Gastrocnemius medialis (tissue), 4 donors: ENCODE data around the gene ERI3. TPM values are rescaled to one million over a fixed set of nuclear protein-coding genes. Genes with fewer than 3 reads are reported as not detected.
A peak's percentile ranks its signal among the peaks of the same experiment; 100 is the strongest.

Source experiments
- ATAC-seq, 2 donors: fragments of 150-250 bp; one replicate each; pipeline ENCODE4 v1.9.1; 2016
- DNase-seq, 2 donors: peaks; one replicate each; pipeline ENCODE4 v3.0.0-alpha.2; 2019
- H3K27ac ChIP-seq, 4 donors: fragments of 200-600 bp; sonication (generic); 1 replicate in 1 of 4; 2 replicates in 3 of 4; pipeline ENCODE4 v1.5.1; 2016 to 2018; ENCODE audit warnings: mild to moderate bottlenecking in 2 of 4, moderate library complexity in 1 of 4
- H3K27me3 ChIP-seq, 3 donors: fragments of 200-600 bp; sonication (generic) in 2 of 3; 1 replicate in 1 of 3; 2 replicates in 2 of 3; pipeline versions ENCODE4 v1.5.1 to v1.6.0; 2016 to 2019; ENCODE audit warnings: mild to moderate bottlenecking in 1 of 3, moderate library complexity in 1 of 3
- H3K36me3 ChIP-seq, 2 donors: fragments of 200-600 bp; sonication (generic) in 1 of 2; one replicate each; pipeline ENCODE4 v1.5.1; 2017 to 2018
- H3K4me1 ChIP-seq, 2 donors: fragments of 200-600 bp; sonication (generic) in 1 of 2; one replicate each; pipeline ENCODE4 v1.5.1; 2016 to 2017; ENCODE audit warnings: mild to moderate bottlenecking in 2 of 2
- H3K4me3 ChIP-seq, 4 donors: fragments of 200-600 bp; sonication (generic) in 3 of 4; 1 replicate in 1 of 4; 2 replicates in 3 of 4; pipeline ENCODE4 v1.5.1; 2016 to 2019; ENCODE audit warnings: mild to moderate bottlenecking in 2 of 4
- H3K9me3 ChIP-seq, 3 donors: fragments of 200-600 bp; sonication (generic) in 2 of 3; 1 replicate in 1 of 3; 2 replicates in 2 of 3; pipeline ENCODE4 v1.5.1; 2016 to 2019
- POLR2A ChIP-seq, 2 donors: fragments of 450-650 bp; IDR thresholded peaks; one replicate each; pipeline ENCODE4 v1.6.1; 2017; ENCODE audit warnings: antibody characterized with exemption in 2 of 2, mild to moderate bottlenecking in 2 of 2, moderate library complexity in 2 of 2
- in situ Hi-C, 4 donors: fragments of 200-750 bp; cut with MboI; loops; one replicate each; pipeline versions ENCODE4 v1.15.0 to v1.8.0; 2017; ENCODE audit warnings: low sequenced_read_pairs in 4 of 4
- intact Hi-C: fragments of 100-400 bp; cut with DNase I; formaldehyde crosslinking; loops from one replicate; pipeline ENCODE4 v1.15.1; 2023; ENCODE audit warnings: low total_unique reads
- total RNA-seq, 4 donors: library from RNA; depleted of rRNA; stranded (reverse); fragments of >200 nt; gene quantifications; one replicate each; pipeline versions ENCODE4 v1.1.0 to v1.2.3, GENCODE V29; 2016
- TF ChIP-seq, protein P1 (sequence below), 5 experiments: fragments of 450-650 bp in 3 of 5; fragments of 200-600 bp in 2 of 5; sonication (generic) in 2 of 5; IDR thresholded peaks in 4 of 5; conservative IDR thresholded peaks in 1 of 5; 1 replicate in 4 of 5; 2 replicates in 1 of 5; pipeline ENCODE4 v1.5.1; 2016 to 2019; ENCODE audit warnings: antibody characterized with exemption in 5 of 5, mild to moderate bottlenecking in 3 of 5, moderate library complexity in 3 of 5

ERI3 gene
- total RNA-seq, 4 donors from 2014 or later = 53.8 to 101 (median 79.8) TPM

DNA sequence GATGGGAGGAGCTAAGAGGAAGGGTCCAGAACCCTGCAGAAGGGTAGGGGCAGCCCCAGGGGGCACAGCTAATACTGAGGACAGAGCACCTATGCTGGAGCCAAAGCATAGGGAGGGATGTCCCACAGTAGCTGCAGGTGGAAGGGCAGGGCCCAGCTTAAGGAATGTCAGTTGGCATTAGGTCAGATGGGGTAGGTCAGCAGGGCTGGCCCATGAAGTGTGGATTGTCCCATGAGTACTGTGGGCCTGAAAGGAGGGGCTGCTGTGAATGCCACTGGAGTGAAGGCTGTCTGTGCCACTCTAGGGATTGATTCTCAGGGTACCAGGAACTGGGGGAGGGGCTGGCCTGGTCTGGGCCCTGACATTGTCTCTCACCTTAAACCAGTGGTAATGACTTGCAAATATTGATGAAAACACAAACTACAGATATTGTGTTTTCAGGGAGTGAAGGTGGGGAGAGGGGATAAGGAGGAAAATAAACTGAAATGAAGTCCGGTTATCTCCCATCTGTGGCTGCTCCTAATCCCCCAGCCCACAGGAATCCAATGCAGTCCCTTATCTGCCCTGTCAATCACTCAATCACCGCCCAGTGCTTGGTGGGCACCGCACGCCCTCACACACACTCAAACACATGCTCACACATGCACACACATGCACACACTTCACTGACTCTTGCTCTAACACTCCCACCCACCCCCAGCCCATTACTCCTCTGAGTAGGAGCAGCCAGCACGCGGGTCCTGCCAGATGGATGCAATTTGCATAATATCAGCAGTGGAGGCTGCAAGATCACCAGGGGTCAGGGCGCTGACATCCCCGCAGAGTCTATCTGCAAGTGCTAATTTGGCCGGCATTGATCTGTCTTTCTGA lies 114.0 kb downstream of the ERI3 start:
- no peaks in the 10 kb centered on the region for H3K27me3 ChIP-seq
- in situ Hi-C loops = no loop called here
- DNase-seq (no peak), ATAC-seq (peak in 1 of 2 donors; percentile 18)
- no peaks in the 10 kb centered on the region for H3K36me3 ChIP-seq
- no peaks in the 10 kb centered on the region for H3K9me3 ChIP-seq
- H3K4me1 ChIP-seq = peaks cover 9 to 18% of the 10 kb centered on the region in 2 donors
- H3K4me3 ChIP-seq = no peak overlapping the region
- TF ChIP-seq, protein P1, sequence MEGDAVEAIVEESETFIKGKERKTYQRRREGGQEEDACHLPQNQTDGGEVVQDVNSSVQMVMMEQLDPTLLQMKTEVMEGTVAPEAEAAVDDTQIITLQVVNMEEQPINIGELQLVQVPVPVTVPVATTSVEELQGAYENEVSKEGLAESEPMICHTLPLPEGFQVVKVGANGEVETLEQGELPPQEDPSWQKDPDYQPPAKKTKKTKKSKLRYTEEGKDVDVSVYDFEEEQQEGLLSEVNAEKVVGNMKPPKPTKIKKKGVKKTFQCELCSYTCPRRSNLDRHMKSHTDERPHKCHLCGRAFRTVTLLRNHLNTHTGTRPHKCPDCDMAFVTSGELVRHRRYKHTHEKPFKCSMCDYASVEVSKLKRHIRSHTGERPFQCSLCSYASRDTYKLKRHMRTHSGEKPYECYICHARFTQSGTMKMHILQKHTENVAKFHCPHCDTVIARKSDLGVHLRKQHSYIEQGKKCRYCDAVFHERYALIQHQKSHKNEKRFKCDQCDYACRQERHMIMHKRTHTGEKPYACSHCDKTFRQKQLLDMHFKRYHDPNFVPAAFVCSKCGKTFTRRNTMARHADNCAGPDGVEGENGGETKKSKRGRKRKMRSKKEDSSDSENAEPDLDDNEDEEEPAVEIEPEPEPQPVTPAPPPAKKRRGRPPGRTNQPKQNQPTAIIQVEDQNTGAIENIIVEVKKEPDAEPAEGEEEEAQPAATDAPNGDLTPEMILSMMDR (IDR thresholded peaks at IDR 0.05 in 4 of 5, conservative IDR thresholded peaks at IDR 0.05 in 1 of 5) = no peak
- no peak for TF ChIP-seq POLR2A (IDR thresholded peaks at IDR 0.05)
- intact Hi-C loops = no loop called here
- peak overlapping the region; percentile 58 to 84 (median 62) for H3K27ac ChIP-seq

DNA sequence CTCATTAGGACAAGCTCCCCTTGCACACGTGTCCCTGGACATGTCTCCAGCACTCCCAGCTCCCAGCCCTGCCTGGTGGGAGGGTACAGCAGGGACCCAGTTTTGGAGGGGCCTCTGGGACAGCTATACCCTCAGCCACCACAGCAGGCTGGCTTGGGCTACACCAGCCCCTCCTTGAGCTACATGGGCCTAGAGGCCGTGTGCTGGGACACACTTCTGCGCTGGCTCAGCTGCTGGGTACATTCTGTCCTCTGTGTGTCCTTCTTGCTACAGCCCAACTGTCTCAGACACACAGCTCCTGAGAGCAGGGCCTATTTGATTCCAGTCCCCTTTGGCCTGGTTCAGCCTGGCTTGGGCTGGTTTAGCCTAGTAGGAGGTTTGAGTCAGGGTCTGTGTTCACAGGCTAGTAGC lies 115.1 kb downstream of the ERI3 start:
- Histone ChIP-seq H3K27ac (peak overlapping the region; percentile 58 to 84 (median 62)), H3K4me1 (peaks cover 9 to 18% of the 10 kb centered on the region in 2 donors), H3K36me3 (no peaks in the 10 kb centered on the region), H3K9me3 (no peaks in the 10 kb centered on the region), H3K27me3 (no peaks in the 10 kb centered on the region), H3K4me3 (no peak overlapping the region)
- intact Hi-C loops (no loop called here), in situ Hi-C loops (no loop called here)
- no peak for TF ChIP-seq POLR2A (IDR thresholded peaks at IDR 0.05)
- TF ChIP-seq, protein P1 (IDR thresholded peaks at IDR 0.05 in 4 of 5, conservative IDR thresholded peaks at IDR 0.05 in 1 of 5) = no peak
- DNase-seq (peak; percentile 22 to 74), ATAC-seq (peak; percentile 81 to 94)

DNA sequence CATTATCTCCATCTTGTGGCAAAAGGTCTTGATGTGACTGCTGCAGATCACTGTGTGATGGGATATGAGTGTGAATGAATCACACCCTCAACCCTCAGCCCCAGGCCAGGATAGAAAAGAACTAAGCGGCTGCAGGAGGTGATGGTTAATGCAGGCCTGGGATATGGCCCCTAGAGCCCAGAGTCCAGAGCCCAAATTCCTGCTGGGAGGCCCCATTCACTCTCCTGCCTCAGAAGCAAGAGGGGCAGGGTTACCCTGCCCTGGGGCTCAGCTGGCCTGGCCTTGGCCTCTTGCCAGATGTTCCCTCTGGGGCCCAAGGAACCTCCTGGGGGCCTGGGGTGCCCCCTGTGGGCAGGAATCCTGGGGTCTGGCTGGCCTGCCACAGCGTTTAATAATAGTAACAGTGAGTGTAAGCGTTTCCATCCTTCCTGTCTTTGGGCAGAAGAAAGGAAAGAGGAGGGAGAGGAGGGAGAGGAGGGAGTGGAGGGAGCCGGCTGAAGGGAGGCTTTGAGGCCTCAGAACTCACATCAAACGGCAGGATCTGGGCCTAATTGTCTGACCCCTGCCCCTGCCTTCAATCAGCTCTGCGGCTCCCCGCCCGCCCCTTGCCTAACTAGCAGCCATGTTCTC lies 115.6 kb downstream of the ERI3 start:
- Histone ChIP-seq H3K27ac (peak overlapping the region; percentile 58 to 84 (median 62)), H3K4me1 (peaks cover 9 to 18% of the 10 kb centered on the region in 2 donors), H3K36me3 (no peaks in the 10 kb centered on the region), H3K27me3 (no peaks in the 10 kb centered on the region), H3K4me3 (no peak overlapping the region), H3K9me3 (no peaks in the 10 kb centered on the region)
- intact Hi-C loops (no loop called here), in situ Hi-C loops (no loop called here)
- TF ChIP-seq POLR2A (IDR thresholded peaks at IDR 0.05) = no peak
- DNase-seq (no peak), ATAC-seq (peak; percentile 21 to 28)

DNA sequence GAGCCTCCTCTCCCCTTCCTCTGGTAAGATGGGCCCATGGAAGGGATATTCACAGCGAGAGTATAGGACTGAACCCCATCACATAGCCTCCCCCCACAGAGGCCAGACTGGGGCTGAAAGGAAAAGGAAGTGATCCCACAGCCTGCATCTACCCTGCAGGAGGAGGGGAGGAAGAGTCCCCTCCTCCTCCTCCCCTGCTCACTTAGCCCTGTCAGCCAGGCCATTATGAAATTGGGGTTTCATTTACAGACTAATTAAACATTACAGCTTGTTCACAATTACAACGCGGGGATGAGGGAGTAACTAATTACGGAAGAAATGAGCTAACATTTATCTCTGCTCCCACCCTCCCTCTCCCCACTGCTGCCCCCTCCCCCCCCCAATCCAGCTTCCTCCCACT lies 116.4 kb downstream of the ERI3 start:
- no peaks in the 10 kb centered on the region for H3K27me3 ChIP-seq
- H3K9me3 ChIP-seq = no peaks in the 10 kb centered on the region
- intact Hi-C loops (no loop called here), in situ Hi-C loops (no loop called here)
- ATAC-seq (no peak), DNase-seq (no peak)
- peaks cover 9 to 18% of the 10 kb centered on the region in 2 donors for H3K4me1 ChIP-seq
- no peaks in the 10 kb centered on the region for H3K36me3 ChIP-seq
- no peak overlapping the region for H3K4me3 ChIP-seq
- TF ChIP-seq, protein P1 (IDR thresholded peaks at IDR 0.05 in 4 of 5, conservative IDR thresholded peaks at IDR 0.05 in 1 of 5) = no peak
- TF ChIP-seq POLR2A (IDR thresholded peaks at IDR 0.05) = no peak
- peak overlapping the region in 2 of 4 donors; percentile 61 to 84 for H3K27ac ChIP-seq
